GM18858 (cell line): Measurements from ENCODE around the gene TMC6.
"Not testable (repeated sequence)": the region's sequence is repeated elsewhere in the genome, so short reads cannot be mapped to it uniquely, and the experiment has no call there.

Experiments used
- ATAC-seq: cut with Tn5 transposase; IDR thresholded peaks from one replicate; pipeline ENCODE4 v1.9.1; 2021; ENCODE audit not compliant: unreplicated experiment

TMC6 gene

DNA sequence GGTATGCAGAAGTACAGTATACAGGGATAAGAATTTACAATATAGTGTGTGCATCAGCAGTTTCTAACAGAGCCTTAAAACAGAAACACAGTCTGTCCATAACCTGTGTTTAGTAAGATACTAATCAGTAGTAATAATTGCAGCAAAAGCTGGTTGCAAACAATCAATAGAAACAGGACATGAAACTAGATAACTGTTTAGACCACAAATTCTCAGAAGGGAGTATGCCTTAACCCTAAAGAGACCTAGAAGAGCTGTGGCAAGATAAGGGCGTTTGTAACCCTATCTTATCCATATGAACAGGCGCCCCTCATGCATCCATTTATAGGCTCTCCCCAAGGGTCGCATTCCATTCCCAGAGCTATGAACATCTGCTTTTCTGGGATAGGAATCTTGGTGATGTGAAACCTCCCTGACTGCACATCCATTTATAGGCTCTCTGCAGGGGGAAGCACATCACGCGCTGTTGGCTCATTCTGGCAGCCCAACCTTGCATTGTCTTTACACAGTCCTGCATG is 46.1 kb downstream of the TMC6 start:
- not testable (repeated sequence) for ATAC-seq

- ATAC-seq, result no peak
Observed at GRCh38 chr17:78081551-78081950, 47.0 kb downstream of the TMC6 start.

DNA sequence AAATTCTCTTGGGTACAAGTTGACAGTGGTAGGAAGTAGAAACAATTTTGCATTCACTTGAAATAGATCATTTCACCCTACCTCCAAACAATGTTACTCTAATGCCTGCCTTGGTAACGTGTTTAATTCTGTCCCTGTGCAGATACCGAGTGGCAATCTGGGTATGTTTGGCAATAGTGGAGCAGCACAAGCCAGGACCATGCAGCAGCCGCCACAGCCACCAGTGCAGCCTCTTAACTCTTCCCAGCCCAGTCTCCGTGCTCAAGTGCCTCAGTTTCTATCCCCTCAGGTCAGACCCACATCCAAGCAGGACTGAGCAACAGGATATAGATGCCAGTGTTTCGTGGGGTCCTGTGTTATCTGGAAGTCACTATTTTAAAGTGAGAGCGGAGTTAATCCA is 49.3 kb downstream of the TMC6 start:
- no peak for ATAC-seq

DNA sequence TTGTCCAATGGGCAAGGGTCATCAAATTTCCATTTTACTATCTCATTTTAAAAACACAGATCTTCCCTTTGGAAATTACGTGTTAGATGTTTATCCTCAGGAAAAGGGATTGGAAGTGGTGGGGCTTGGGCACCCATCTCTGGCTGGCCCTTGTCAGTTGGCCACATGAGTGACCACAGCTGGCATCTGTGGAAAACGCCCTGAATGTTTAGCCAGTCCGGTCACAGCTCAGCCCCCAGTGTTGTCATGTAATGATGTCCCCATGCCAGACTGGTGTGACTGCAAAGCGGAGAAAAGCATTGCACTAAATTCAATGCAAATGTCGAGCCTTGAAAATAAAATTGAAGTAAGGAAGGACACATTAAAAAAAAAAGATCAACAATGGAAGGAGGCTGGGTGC is 53.0 kb downstream of the TMC6 start:
- no peak for ATAC-seq

DNA sequence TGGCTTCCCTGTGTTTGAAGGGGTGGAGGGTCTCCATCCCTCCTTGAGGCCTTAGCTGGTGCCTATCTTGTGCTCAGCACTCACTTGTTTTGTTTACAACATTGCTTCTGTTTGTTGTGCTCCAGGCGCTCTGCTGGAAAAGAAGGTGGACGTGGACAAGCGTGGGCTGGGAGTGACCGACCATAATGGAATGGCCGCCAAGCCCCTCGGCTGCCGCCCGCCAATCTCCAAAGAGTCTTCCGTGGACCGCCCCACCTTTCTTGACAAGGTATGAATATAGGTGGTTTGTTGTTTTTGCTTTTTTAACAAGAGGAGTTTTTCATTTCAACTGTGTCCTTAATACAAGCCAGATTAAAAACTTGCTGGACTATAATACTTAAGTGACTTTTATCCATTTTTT is 53.5 kb downstream of the TMC6 start:
- no peak for ATAC-seq

- ATAC-seq, result no peak
Observed at GRCh38 chr17:78072961-78073360, 55.6 kb downstream of the TMC6 start.

DNA sequence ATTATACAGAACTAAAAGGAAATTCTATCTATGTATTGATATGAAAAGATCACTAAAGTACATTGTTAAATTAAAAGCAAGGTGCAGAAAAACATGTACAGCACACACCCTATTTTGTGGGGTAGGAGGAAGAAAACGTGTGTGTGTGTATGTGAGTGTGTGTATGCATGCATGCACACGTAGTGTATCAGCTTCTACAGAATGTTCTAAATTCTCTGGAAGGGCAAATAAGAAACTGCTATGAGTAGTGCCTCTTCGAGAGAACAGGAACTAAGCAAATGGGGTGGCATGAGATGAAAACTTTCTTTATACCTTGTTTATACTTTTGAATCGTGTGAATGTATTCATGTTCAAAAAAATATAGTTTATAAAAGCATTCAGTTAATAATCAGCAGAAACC is 58.9 kb downstream of the TMC6 start:
- ATAC-seq, result no peak

GRCh38 chr17:78066976-78067375 is 61.6 kb downstream of the TMC6 start:
- not testable (repeated sequence) for ATAC-seq

DNA sequence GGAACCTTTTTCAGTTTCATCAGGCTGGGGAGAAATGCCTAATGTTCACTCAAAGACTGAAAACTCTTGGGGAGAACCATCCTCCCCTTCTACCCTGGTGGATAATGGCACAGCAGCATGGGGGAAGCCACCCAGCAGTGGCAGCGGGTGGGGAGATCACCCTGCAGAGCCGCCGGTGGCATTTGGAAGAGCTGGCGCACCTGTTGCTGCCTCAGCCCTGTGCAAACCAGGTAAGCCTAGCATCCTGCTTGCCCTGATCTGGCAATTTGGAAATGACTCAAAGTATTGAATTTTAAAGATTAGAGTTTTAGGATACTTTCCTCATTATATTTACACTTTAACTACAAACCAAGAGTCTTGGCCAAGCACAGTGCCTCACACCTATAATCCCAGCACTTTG is 63.8 kb downstream of the TMC6 start:
- ATAC-seq, result no peak

DNA sequence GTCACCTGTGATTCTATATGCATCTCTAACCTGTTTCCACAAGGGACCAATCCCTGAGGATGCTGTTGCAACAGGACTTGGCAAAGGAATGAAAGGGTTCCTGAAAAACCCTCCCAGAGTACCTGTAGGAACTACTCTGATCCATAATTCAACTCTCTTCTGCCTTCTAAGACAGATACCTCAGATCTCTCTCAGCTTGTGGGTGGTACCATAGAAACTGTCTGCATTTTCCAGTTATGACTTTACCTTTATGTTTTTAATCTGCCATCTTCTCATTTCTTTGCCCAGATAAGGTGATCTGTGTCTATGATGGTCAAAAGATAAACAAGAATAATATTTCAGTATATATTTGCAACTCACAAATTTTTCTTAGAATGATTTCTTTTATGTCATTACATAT is 65.1 kb downstream of the TMC6 start:
- no peak for ATAC-seq

- no peak for ATAC-seq
Observed at GRCh38 chr17:78062596-78062995, 66.0 kb downstream of the TMC6 start.
